ENCODE measurements around the gene CDC42BPA. TPM values are rescaled to one million over a fixed set of nuclear protein-coding genes. Genes with fewer than 3 reads are reported as not detected.
A peak's percentile ranks its signal among the peaks of the same experiment; 100 is the strongest.
"Not testable (repeated sequence)": the region's sequence is repeated elsewhere in the genome, so short reads cannot be mapped to it uniquely, and the experiment has no call there.

The CDC42BPA gene
- polyA plus RNA-seq, 1 donor = 24.3 TPM

DNA sequence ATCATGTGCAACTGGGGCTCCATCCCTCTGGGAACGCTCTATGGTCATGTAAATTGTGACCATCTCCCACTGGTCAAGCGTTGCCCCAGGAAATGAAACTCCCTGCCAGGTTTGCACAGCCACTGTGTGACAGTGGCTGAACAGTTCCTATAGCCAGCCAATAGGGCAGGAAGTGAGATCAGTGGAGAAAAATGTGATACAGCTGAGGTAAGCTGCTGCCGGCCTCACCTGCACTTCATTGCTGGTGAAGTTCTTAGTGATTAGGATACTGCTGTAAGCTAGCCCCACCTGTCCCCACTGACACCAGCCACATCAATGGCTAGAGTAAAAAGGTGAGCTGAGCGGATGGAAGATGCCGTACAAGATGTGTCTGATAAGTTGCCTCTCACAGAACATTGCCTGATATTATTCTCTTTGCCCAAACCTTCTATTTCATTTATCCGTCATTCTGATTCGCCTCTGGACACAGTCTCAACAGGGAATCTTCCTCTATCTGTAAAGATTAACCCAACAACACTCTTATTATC, 38.4 kb upstream of the CDC42BPA start:
- peaks cover 17% of the 10 kb centered on the region for H3K4me1 ChIP-seq (ENCODE audit: control insufficient read depth, insufficient read depth, low read length)
- no peaks in the 10 kb centered on the region for H3K27me3 ChIP-seq (ENCODE audit: control insufficient read depth, insufficient read depth, low read length)
- peak; percentile 56 to 86 for DNase-seq
- 14% methylated on average over 1 of the region's 7 CpGs for WGBS (ENCODE audit: insufficient coverage, low lambda C conversion rate)
- no peaks in the 10 kb centered on the region for H3K9me3 ChIP-seq (ENCODE audit: control insufficient read depth, low read depth, low read length)
- no peaks in the 10 kb centered on the region for H3K36me3 ChIP-seq (ENCODE audit: control insufficient read depth, insufficient read depth, low read length)
- H3K27ac ChIP-seq (ENCODE audit: low read length) = peak overlapping the region; percentile 67
- no peak overlapping the region for H3K4me3 ChIP-seq (ENCODE audit: low read length)

DNA sequence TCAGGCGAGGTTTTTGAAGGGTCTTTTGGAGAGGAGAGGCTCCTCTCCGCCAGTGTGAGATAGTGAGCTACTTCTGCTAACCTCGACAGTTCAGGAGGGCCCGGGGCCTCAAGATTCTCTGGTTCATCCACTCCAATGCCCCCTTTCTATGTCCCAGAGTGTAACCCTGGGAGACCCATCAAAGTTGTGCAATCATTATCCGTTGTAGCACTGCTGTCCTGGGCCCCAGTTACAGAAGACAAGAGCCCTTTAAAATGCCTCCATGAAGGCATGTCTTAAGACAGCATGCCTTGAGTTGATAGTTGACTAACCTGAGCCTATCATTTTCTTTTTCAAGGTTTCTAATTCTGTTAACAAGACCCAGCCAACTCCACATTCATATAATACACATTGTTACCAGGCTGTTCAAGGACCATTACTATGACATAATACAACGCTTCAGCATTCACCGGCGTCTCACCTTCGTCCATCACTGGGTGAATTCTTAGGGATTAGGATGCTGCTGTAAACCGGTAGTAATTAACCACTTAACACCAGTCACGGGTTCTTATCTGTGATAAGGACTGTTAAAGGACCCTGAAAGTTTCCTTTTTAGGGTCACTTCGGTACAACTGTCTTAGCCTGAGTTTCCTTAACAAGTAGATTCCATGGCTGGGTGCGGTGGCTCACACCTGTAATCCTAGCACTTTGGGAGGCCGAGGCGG, 37.4 kb upstream of the CDC42BPA start:
- peak; percentile 79 to 91 for DNase-seq
- no peaks in the 10 kb centered on the region for H3K9me3 ChIP-seq (ENCODE audit: control insufficient read depth, low read depth, low read length)

DNA sequence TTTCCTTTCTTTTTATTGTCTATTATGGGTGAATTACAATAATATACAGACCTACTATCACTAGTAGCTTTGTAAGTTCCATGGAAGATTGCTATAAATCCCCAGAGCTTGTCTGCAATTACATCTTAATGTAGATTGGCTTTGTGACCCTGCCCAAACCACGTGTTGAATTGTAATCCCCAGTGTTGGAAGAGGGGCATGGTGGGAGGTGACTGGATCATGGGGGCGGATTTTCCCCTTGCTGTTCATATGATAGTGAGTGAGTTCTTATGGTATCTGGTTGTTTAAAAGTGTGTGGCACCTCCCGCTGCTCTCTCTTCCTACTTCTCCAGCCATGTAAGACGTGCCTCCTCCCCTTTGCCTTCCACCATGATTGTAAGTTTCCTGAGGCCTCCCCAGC, 34.9 kb upstream of the CDC42BPA start:
- DNase-seq = no peak
- Histone ChIP-seq H3K9me3 (ENCODE audit: control insufficient read depth, low read depth, low read length) (no peaks in the 10 kb centered on the region), H3K4me1 (ENCODE audit: control insufficient read depth, insufficient read depth, low read length) (peaks cover 17% of the 10 kb centered on the region), H3K36me3 (ENCODE audit: control insufficient read depth, insufficient read depth, low read length) (no peaks in the 10 kb centered on the region), H3K4me3 (ENCODE audit: low read length) (no peak overlapping the region), H3K27ac (ENCODE audit: low read length) (no peak overlapping the region), H3K27me3 (ENCODE audit: control insufficient read depth, insufficient read depth, low read length) (no peaks in the 10 kb centered on the region)
- no CpG with 5 or more reads among the region's 4 CpGs for WGBS (ENCODE audit: insufficient coverage, low lambda C conversion rate)

More for the DNA sequence above, 37.4 kb upstream of the CDC42BPA start:
- no peak overlapping the region for H3K27ac ChIP-seq (ENCODE audit: low read length)
- peaks cover 17% of the 10 kb centered on the region for H3K4me1 ChIP-seq (ENCODE audit: control insufficient read depth, insufficient read depth, low read length)
- no peak overlapping the region for H3K4me3 ChIP-seq (ENCODE audit: low read length)
- no peaks in the 10 kb centered on the region for H3K36me3 ChIP-seq (ENCODE audit: control insufficient read depth, insufficient read depth, low read length)
- no peaks in the 10 kb centered on the region for H3K27me3 ChIP-seq (ENCODE audit: control insufficient read depth, insufficient read depth, low read length)
- no CpG with 5 or more reads among the region's 15 CpGs for WGBS (ENCODE audit: insufficient coverage, low lambda C conversion rate)

DNA sequence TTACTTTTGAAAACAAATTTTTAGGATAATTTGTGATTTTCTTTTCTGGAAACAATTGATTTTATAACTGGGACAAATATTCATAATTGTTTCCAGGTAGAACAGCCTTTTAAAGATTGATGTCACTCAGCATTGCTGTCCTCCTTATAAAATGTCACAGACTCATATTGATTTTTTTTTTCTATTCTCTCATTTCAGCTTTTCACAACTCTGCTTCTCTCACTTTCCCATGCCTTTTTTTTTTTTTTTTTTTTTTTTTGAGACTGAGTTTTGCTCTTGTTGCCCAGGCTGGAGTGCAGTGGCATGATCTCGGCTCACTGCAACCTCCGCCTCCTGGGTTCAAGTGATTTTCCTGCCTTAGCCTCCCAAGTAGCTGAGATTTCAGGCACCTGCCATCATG, 33.9 kb upstream of the CDC42BPA start:
- H3K4me1 ChIP-seq (ENCODE audit: control insufficient read depth, insufficient read depth, low read length); H3K9me3 ChIP-seq (ENCODE audit: control insufficient read depth, low read depth, low read length); H3K4me3 ChIP-seq (ENCODE audit: low read length); H3K27ac ChIP-seq (ENCODE audit: low read length); DNase-seq; H3K36me3 ChIP-seq (ENCODE audit: control insufficient read depth, insufficient read depth, low read length); H3K27me3 ChIP-seq (ENCODE audit: control insufficient read depth, insufficient read depth, low read length): not testable (repeated sequence)
- WGBS (ENCODE audit: insufficient coverage, low lambda C conversion rate) = no CpG with 5 or more reads among the region's 2 CpGs

DNA sequence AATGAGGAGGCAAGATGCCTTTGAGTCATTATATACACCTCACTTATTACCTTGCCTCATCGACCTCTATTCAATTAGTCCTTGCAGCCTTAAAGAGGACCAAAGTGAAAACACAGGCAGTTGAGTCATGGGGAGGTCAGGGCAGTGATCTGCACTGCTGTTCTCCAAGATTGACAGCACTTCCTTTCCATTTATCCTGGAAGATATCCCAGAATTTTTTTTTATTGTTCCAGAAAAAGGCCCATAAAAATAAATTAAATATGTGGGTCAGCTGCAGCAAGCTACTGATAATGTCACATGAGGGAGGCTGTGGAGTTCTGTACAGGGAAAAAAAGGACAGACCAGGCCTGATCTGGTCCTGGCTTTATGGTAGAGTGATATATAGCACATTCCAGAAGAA, 33.2 kb upstream of the CDC42BPA start:
- DNase-seq = no peak
- WGBS (ENCODE audit: insufficient coverage, low lambda C conversion rate) = no CpG with 5 or more reads among the region's 1 CpG
- Histone ChIP-seq H3K36me3 (ENCODE audit: control insufficient read depth, insufficient read depth, low read length) (no peaks in the 10 kb centered on the region), H3K27ac (ENCODE audit: low read length) (no peak overlapping the region), H3K4me3 (ENCODE audit: low read length) (no peak overlapping the region), H3K27me3 (ENCODE audit: control insufficient read depth, insufficient read depth, low read length) (no peaks in the 10 kb centered on the region), H3K4me1 (ENCODE audit: control insufficient read depth, insufficient read depth, low read length) (peaks cover 6% of the 10 kb centered on the region), H3K9me3 (ENCODE audit: control insufficient read depth, low read depth, low read length) (no peaks in the 10 kb centered on the region)

DNA sequence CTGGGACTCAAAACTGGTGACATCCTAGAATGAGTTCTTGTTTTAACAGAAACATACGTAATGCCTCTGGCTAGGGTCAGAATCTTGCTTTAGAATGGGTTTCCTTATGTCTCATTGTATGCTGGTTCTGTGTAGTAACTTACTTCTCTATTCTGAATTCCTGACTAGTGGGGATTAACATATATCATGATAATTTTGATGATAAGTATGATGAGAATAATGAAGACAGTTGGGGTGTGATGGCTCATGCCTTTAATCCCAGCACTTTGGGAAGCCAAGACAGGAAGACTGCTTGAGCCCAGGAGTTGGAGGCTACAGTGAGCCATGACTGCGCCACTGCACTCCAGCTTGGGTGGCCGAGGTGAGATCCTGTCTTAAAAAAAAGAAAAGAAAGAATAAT, 31.7 kb upstream of the CDC42BPA start:
- no CpG with 5 or more reads among the region's 3 CpGs for WGBS (ENCODE audit: insufficient coverage, low lambda C conversion rate)
- DNase-seq = no peak
- Histone ChIP-seq H3K27ac (ENCODE audit: low read length) (no peak overlapping the region), H3K4me1 (ENCODE audit: control insufficient read depth, insufficient read depth, low read length) (no peaks in the 10 kb centered on the region), H3K27me3 (ENCODE audit: control insufficient read depth, insufficient read depth, low read length) (no peaks in the 10 kb centered on the region), H3K36me3 (ENCODE audit: control insufficient read depth, insufficient read depth, low read length) (no peaks in the 10 kb centered on the region), H3K9me3 (ENCODE audit: control insufficient read depth, low read depth, low read length) (no peaks in the 10 kb centered on the region), H3K4me3 (ENCODE audit: low read length) (no peak overlapping the region)

DNA sequence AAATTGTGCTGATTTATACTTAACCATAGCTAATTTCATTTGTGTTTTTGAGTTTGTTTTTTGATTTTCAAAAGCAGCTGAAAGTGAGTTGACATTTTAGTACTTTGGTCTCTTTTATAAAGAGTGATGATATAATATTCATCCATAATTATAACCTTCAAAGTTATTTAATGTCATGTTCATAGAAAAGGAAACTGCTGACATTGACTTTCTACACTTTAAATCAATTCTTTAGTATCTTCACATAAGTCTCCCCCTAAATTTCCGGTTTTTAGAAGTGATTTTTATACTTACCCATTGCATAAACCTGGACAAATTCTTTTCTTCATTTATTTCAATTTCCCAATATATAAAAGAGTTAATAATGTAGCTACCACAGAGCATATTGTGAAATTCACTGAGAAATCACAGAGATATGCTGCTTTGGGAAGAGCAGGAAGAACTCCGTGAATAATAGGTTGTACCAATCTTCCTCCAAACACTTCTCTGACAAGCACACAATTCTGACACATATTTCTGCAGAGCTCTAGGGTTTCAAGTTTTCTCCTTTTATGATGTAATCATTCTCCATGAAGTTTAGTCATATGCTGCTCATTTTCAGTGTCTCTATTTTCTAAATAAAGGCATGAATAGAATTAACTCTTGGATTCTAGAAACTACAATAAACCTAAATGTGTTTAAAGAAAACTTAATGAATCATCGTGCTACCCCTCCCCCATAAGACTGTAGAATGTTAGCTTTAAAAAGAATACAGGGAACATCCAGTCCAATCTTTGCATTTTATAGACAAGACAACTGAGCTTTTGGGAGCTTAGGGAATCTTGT, 25.6 kb upstream of the CDC42BPA start:
- no peaks in the 10 kb centered on the region for H3K4me1 ChIP-seq (ENCODE audit: control insufficient read depth, insufficient read depth, low read length)
- no peaks in the 10 kb centered on the region for H3K27me3 ChIP-seq (ENCODE audit: control insufficient read depth, insufficient read depth, low read length)
- H3K27ac ChIP-seq (ENCODE audit: low read length) = no peak overlapping the region
- H3K36me3 ChIP-seq (ENCODE audit: control insufficient read depth, insufficient read depth, low read length) = no peaks in the 10 kb centered on the region
- H3K9me3 ChIP-seq (ENCODE audit: control insufficient read depth, low read depth, low read length) = no peaks in the 10 kb centered on the region
- no peak overlapping the region for H3K4me3 ChIP-seq (ENCODE audit: low read length)
- WGBS (ENCODE audit: insufficient coverage, low lambda C conversion rate) = 82% methylated on average over 1 of the region's 3 CpGs
- no peak for DNase-seq

DNA sequence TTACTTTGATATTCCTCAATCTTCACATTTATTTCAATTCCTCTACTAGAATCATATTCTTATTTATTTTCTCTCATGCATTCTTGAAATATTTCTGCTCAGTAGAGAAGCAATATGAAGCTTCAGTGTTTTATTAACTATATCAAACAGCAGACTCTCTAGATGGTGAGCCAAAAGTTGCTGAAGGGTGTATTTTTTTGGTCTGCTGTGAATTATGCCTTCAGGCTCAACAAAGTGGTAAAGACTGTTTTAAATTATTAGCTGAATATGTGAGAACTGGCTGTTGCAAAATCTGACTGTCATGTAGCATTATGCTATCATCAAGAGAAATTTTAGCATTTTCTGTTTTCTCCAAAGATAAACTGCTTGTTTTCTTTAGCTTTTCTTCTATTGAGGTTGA, 24.9 kb upstream of the CDC42BPA start:
- Histone ChIP-seq H3K27ac (ENCODE audit: low read length) (no peak overlapping the region), H3K9me3 (ENCODE audit: control insufficient read depth, low read depth, low read length) (no peaks in the 10 kb centered on the region)

DNA sequence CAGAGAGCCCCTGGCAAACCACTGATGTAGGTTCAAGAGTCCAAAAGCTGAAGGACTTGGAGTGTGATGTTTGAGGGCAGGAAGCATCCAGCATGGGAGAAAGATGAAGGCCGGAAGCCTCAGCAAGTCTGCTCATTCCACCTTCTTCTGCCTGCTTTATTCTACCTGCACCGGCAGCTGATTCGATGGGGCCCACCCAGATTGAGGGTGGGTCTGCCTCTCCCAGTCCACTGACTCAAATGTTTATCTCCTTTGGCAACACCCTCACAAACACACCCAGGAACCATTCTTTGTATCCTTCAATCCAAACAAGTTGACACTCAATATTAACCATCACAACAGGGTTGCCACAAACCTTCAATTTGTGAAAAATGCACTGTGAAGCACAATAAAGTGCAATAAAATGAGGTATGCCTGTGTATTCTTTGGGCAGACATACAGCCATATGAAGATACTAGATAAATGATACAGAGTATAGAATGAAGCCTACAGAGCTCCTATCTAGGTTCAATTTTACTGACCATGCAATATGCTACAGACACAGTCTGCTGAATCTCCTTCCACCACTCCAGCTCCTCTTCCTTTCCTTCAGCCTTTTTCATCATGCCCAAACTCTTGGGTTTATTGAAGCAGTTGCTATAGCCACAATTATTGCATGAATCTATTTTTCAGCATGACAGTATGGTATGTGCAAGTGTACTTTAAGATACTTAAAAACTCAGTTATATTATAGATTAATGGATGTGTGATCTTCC, 24.0 kb upstream of the CDC42BPA start:
- no peaks in the 10 kb centered on the region for H3K27me3 ChIP-seq (ENCODE audit: control insufficient read depth, insufficient read depth, low read length)
- H3K9me3 ChIP-seq (ENCODE audit: control insufficient read depth, low read depth, low read length) = no peaks in the 10 kb centered on the region
- no CpG with 5 or more reads among the region's 3 CpGs for WGBS (ENCODE audit: insufficient coverage, low lambda C conversion rate)
- no peaks in the 10 kb centered on the region for H3K4me1 ChIP-seq (ENCODE audit: control insufficient read depth, insufficient read depth, low read length)
- no peaks in the 10 kb centered on the region for H3K36me3 ChIP-seq (ENCODE audit: control insufficient read depth, insufficient read depth, low read length)
- no peak overlapping the region for H3K27ac ChIP-seq (ENCODE audit: low read length)
- no peak for DNase-seq
- H3K4me3 ChIP-seq (ENCODE audit: low read length) = no peak overlapping the region

More for the DNA sequence above, 24.9 kb upstream of the CDC42BPA start:
- Histone ChIP-seq H3K27me3 (ENCODE audit: control insufficient read depth, insufficient read depth, low read length) (no peaks in the 10 kb centered on the region), H3K36me3 (ENCODE audit: control insufficient read depth, insufficient read depth, low read length) (no peaks in the 10 kb centered on the region), H3K4me3 (ENCODE audit: low read length) (no peak overlapping the region), H3K4me1 (ENCODE audit: control insufficient read depth, insufficient read depth, low read length) (no peaks in the 10 kb centered on the region)
- no peak for DNase-seq

DNA sequence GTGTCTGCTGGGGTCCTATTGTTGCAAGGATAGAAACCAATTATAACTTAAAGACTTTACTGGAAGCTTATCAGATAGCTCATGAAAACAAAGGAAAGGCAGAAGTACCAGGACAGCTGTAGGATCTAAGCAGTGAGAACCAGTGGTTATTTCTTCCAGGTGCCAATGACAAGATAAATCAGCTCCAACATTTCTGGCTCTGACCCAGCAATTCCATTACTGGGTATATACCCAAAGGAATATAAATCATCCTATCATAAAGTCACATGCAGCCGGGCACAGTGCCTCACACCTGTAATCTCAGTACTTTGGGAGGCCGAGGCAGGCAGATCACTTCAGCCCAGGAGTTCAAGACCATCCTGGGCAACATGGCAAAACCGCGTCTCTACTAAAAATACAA, 17.8 kb upstream of the CDC42BPA start:
- H3K9me3 ChIP-seq (ENCODE audit: control insufficient read depth, low read depth, low read length); H3K36me3 ChIP-seq (ENCODE audit: control insufficient read depth, insufficient read depth, low read length): not testable (repeated sequence)

More for the DNA sequence above, 17.8 kb upstream of the CDC42BPA start:
- no CpG with 5 or more reads among the region's 4 CpGs for WGBS (ENCODE audit: insufficient coverage, low lambda C conversion rate)
- H3K4me3 ChIP-seq (ENCODE audit: low read length); H3K4me1 ChIP-seq (ENCODE audit: control insufficient read depth, insufficient read depth, low read length); H3K27ac ChIP-seq (ENCODE audit: low read length); DNase-seq; H3K27me3 ChIP-seq (ENCODE audit: control insufficient read depth, insufficient read depth, low read length): not testable (repeated sequence)
